ENCODE measurements around the gene GNB4. TPM values are rescaled to one million over a fixed set of nuclear protein-coding genes. Genes with fewer than 3 reads are reported as not detected.
A peak's percentile ranks its signal among the peaks of the same experiment; 100 is the strongest.

Gene GNB4
- total RNA-seq, 1 donor from 2014 or later = 163 TPM

GRCh38 chr3:179373938-179374337 lies 77.3 kb downstream of the GNB4 start:
- FAIRE-seq (no peak), DNase-seq (ENCODE audit: low spot score in 2 of 2) (no peak)

- DNase-seq (ENCODE audit: low spot score in 2 of 2) = no peak
- no peak for FAIRE-seq
These were observed 81.6 kb downstream of the GNB4 start for GRCh38 chr3:179369621-179370020.

- DNase-seq (ENCODE audit: low spot score in 2 of 2) (no peak), FAIRE-seq (no peak)
These were observed 87.9 kb downstream of the GNB4 start for GRCh38 chr3:179363332-179363731.

- FAIRE-seq = no peak
- DNase-seq (ENCODE audit: low spot score in 2 of 2) = no peak
These were observed 95.3 kb downstream of the GNB4 start for GRCh38 chr3:179355996-179356395.

GRCh38 chr3:179348325-179349013 lies 102.8 kb downstream of the GNB4 start:
- DNase-seq (ENCODE audit: low spot score in 2 of 2) (no peak), FAIRE-seq (no peak)

- FAIRE-seq = peak; percentile 37
These were observed 103.7 kb downstream of the GNB4 start, which contains the start of gene MFN1 for GRCh38 chr3:179347345-179348194. Gene MFN1, plus strand, starts transcription at chr3:179347709. Its CDS starts 1,143 bp downstream, at chr3:179348852.

More at GRCh38 chr3:179347345-179348194, 103.7 kb downstream of the GNB4 start, which contains the start of gene MFN1:
- peak; percentile 87 to 92 for DNase-seq (ENCODE audit: low spot score in 2 of 2)

Small RNAs within 50 kb of the gene (small RNA-seq; reads per million reads assigned to genes)
- gene AC007620.1 = not detected

Other genes starting within 250 kb of the GNB4 start
- 2.0 TPM for gene KCNMB3, start 200.4 kb downstream of the GNB4 start, total RNA-seq
- gene ZNF639, start 128.4 kb downstream of the GNB4 start, total RNA-seq = 119 TPM
- 109 TPM for gene MFN1, start 103.8 kb downstream of the GNB4 start, total RNA-seq
- gene ACTL6A, start 111.5 kb upstream of the GNB4 start, total RNA-seq = 22.4 TPM
- gene MRPL47, start 153.2 kb upstream of the GNB4 start, total RNA-seq = 31.4 TPM
- 172 TPM for gene NDUFB5, start 153.3 kb upstream of the GNB4 start, total RNA-seq
- gene USP13, start 201.6 kb upstream of the GNB4 start, total RNA-seq = 10.2 TPM

Measured in frontal cortex (tissue), 4 donors.